GM18505 (cell line): ENCODE measurements around the gene CCSER1.
"Not testable (repeated sequence)": the region's sequence is repeated elsewhere in the genome, so short reads cannot be mapped to it uniquely, and the experiment has no call there.

ENCODE experiments used
- ATAC-seq: cut with Tn5 transposase; IDR thresholded peaks from one replicate; pipeline ENCODE4 v1.9.1; 2021; ENCODE audit not compliant: unreplicated experiment
- POLR2A ChIP-seq: IDR thresholded peaks from 4 replicates; pipeline ENCODE4 v1.6.1; 2011; ENCODE audit warnings: borderline replicate concordance; ENCODE audit not compliant: insufficient read depth, insufficient read length; ENCODE audit errors: extremely low read depth

CCSER1 gene

GRCh38 chr4:90234916-90235547, 107.8 kb downstream of the CCSER1 start:
- ATAC-seq = no peak
- no peak for TF ChIP-seq POLR2A

GRCh38 chr4:90237751-90238530, 110.7 kb downstream of the CCSER1 start:
- no peak for TF ChIP-seq POLR2A
- no peak for ATAC-seq

- no peak for TF ChIP-seq POLR2A
- no peak for ATAC-seq
Observed at GRCh38 chr4:90240333-90240732, 113.1 kb downstream of the CCSER1 start.

GRCh38 chr4:90241008-90241407, 113.8 kb downstream of the CCSER1 start:
- no peak for ATAC-seq
- TF ChIP-seq POLR2A = no peak

GRCh38 chr4:90245837-90246236, 118.6 kb downstream of the CCSER1 start:
- ATAC-seq = no peak
- no peak for TF ChIP-seq POLR2A

GRCh38 chr4:90246816-90247215, 119.6 kb downstream of the CCSER1 start:
- no peak for ATAC-seq
- TF ChIP-seq POLR2A = no peak

GRCh38 chr4:90254357-90254756, 127.2 kb downstream of the CCSER1 start:
- ATAC-seq = no peak
- no peak for TF ChIP-seq POLR2A

GRCh38 chr4:90274175-90274574, 147.0 kb downstream of the CCSER1 start:
- TF ChIP-seq POLR2A = no peak
- ATAC-seq = no peak

- no peak for TF ChIP-seq POLR2A
- ATAC-seq = no peak
Observed at GRCh38 chr4:90280954-90281353, 153.8 kb downstream of the CCSER1 start.

GRCh38 chr4:90281541-90282355, 154.6 kb downstream of the CCSER1 start:
- TF ChIP-seq POLR2A = no peak
- ATAC-seq = no peak

GRCh38 chr4:90290345-90290744, 163.2 kb downstream of the CCSER1 start:
- no peak for TF ChIP-seq POLR2A
- ATAC-seq = no peak

- no peak for ATAC-seq
- TF ChIP-seq POLR2A = no peak
Observed at GRCh38 chr4:90292438-90292837, 165.2 kb downstream of the CCSER1 start.

GRCh38 chr4:90293320-90293719, 166.1 kb downstream of the CCSER1 start:
- no peak for TF ChIP-seq POLR2A
- ATAC-seq = no peak

- no peak for TF ChIP-seq POLR2A
- ATAC-seq = no peak
Observed at GRCh38 chr4:90299373-90299772, 172.2 kb downstream of the CCSER1 start.

GRCh38 chr4:90306810-90307209, 179.6 kb downstream of the CCSER1 start:
- no peak for ATAC-seq

GRCh38 chr4:90317140-90317539, 189.9 kb downstream of the CCSER1 start:
- ATAC-seq = not testable (repeated sequence)

More at GRCh38 chr4:90306810-90307209, 179.6 kb downstream of the CCSER1 start:
- TF ChIP-seq POLR2A = no peak
